GM12875 (cell line): ENCODE data around the gene TOP3B.
"Not testable (repeated sequence)": the region's sequence is repeated elsewhere in the genome, so short reads cannot be mapped to it uniquely, and the experiment has no call there.

Experiments used
- H3K4me3 ChIP-seq: one replicate; pipeline ENCODE4 v1.5.1; 2011; ENCODE audit warnings: low read depth, low read length, control low read depth
- TF ChIP-seq, protein P1 (sequence below): IDR thresholded peaks from 2 replicates; pipeline ENCODE4 v1.5.1; 2011; ENCODE audit warnings: low read depth, mild to moderate bottlenecking, control low read depth, inconsistent platforms, low read length, moderate library complexity, borderline replicate concordance; ENCODE audit not compliant: insufficient read depth

The TOP3B gene

DNA sequence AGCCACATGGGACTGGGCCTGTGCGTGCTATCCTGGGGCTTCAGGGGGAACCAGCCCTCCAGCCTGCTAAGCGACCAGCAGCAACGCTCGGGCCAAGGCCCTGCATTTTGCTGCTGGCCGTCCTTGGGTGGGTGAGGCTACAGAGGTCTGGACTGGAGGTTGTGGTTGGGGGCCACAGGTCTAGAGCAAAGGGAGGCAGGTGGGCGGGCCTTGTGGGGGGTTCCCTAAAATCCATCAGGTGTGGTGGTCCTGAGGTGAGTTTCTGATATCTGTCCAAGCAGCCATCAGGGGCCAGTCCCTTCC lies 64.7 kb downstream of the TOP3B start:
- TF ChIP-seq, protein P1, sequence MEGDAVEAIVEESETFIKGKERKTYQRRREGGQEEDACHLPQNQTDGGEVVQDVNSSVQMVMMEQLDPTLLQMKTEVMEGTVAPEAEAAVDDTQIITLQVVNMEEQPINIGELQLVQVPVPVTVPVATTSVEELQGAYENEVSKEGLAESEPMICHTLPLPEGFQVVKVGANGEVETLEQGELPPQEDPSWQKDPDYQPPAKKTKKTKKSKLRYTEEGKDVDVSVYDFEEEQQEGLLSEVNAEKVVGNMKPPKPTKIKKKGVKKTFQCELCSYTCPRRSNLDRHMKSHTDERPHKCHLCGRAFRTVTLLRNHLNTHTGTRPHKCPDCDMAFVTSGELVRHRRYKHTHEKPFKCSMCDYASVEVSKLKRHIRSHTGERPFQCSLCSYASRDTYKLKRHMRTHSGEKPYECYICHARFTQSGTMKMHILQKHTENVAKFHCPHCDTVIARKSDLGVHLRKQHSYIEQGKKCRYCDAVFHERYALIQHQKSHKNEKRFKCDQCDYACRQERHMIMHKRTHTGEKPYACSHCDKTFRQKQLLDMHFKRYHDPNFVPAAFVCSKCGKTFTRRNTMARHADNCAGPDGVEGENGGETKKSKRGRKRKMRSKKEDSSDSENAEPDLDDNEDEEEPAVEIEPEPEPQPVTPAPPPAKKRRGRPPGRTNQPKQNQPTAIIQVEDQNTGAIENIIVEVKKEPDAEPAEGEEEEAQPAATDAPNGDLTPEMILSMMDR = no peak

DNA sequence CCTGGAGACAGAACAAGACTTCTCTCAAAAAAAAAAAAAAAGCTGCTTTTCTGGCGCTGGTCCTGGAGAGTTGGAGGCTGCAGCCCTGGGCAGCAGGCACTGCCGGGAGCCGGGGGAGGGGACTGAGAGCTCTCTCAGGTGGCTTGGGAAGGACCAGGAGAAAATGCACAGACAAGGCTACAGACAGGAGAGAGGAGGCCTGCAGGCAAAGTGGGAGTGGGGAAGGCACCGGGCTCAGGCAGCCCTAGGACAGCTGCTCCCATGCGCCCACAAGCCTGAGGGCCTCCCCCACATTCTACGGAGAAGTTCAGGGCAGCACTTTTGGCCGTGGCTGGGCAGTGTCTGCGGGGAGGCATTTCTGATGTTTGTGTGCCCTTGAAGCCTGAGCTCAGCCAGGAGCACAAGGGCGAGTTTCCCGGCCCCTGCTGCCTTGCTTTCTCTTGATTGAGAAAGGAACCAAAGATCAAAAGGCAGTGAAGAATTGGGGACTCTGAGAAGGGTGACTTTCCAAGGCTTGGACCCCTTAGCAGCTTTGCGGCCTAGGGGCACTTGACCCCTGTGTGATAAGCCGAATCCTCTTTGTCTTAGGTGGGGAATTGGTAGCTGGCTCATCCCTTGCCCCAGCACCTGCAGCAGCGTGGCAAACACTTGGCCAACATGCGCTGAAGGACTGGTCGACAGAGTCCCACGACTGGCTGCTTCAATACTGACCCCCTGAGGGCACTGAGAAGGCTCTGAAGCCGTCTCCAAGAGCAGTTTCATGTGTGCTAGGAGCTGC lies 65.2 kb downstream of the TOP3B start:
- no peak overlapping the region for H3K4me3 ChIP-seq
- TF ChIP-seq, protein P1 = no peak

More for the DNA sequence above, 64.7 kb downstream of the TOP3B start:
- no peak overlapping the region for H3K4me3 ChIP-seq

DNA sequence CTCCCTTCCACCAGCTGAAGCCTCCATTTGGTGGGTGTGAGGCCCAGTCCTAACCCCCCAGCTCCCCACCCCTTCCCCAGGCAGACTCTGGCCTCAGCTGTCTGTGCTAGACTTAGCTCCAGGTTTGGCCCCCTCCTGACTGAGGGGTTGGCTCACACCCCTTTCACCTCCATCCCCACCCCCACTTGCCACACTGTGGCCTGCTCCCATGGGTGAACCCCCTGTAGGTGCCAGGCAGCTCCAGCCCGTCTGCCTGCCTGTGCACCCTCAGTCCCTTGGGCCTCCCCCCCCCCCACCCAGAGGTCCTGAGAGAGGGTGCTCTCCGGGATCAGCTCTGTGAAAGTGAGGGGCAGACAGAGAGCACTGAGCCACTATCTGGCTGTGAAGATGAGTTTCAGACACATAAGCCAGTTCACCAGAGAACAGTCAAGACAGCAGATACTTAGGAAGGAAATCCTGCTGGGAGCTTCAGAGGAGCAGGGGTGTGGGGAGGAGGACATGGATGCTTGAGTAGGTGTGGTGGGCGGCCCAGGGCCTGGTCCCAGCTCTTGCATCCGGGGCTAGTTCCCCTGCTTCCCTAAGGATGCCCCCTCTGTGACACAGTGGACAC lies 66.2 kb downstream of the TOP3B start:
- TF ChIP-seq, protein P1 = no peak
- no peak overlapping the region for H3K4me3 ChIP-seq

DNA sequence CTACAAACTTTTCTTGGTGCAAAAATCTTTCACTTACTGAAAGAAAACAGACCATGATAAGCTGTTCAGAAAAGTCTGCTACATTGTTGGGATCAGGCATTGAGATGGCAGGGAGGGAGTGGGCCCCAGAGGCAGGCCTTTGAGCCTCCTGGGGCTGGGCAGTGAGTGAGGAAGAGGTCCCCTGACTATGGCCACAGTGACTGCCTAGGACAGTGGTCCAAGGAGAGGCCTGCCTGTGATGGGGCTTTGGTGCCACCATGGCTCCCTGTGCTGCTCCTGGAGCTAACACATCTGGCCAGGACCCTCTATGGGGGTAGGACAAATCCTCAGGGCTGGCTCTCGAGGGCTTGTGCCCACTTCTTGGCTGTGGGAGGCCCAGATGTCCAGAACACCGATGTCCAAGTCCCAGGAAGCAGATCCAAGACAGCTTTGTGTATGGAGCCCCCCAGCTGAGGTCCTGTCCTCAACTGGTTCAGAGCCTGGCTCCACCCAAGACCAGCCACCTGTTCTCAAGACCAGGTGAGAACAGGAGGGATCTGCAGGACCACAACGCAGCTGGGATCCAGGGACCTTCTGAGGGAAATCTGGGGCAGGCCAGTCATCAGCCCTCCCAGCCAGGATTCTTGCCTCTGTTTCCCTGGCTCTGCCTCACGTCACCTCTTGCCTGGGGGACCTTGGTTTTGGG lies 66.8 kb downstream of the TOP3B start:
- TF ChIP-seq, protein P1 = no peak
- H3K4me3 ChIP-seq = no peak overlapping the region

DNA sequence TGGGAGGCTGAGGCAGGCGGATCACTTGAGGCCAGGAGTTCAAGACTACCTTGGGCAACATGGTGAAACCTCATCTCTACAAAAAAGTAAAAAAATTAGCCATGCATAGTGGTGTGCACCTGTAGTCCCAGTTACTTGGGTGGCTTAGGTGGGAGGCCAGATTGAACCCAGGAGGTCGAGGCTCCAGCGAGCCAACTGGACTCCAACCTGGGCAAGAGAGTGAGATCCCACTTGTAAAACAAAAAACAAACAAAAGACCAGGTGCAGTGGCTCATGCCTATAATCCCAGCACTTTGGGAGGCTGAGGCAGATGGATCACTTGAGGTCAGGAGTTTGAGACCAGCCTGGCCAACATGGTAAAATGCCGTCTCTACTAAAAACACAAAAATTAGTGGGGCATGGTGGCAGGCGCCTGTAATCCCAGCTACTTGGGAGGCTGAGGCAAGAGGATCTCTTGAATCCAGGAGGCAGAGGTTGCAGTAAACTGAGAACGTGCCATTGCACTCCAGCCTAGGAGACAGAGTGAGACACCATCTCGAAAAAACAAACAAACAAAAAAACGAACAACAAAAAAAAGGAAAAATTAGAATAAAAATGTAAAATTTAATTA lies 68.4 kb downstream of the TOP3B start:
- H3K4me3 ChIP-seq = not testable (repeated sequence)

DNA sequence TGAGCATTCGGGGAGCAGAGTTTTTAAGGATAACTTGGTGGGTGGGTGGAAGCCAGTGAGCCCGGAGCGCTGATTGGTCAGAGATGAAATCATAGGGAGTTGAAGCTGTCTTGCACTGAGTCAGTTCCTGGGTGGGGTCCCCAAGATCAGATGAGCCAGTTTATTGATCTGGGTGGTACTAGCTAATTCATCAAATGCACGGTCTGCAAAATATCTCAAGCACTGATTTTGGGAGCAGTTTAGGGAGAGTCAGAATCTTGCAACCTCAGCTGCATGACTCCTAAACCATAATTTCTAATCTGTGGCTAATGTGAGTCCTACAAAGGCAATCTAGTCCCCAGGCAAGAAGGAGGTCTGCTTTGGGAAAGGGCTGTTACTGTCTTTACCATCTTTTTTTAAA lies 72.2 kb downstream of the TOP3B start:
- not testable (repeated sequence) for H3K4me3 ChIP-seq

DNA sequence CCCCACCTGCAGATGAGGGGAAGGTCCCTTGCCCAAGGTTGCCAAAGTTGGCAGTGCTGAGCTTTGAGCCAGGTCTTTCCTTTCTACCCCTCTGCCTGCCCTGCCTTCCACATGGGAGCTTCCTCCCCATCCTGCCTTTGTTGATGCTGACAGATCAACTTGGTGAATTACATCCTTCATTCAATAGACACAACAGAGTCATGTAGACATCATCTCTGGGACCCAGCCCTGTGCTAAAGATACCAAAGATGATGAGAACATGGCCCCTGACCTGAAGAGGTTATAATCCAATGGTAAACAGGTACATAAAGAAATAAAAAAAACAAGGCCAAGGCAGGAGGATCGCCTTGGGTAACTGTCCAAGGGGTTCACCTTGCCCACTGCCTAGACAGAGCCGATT lies 72.7 kb downstream of the TOP3B start:
- TF ChIP-seq, protein P1 = no peak
- no peak overlapping the region for H3K4me3 ChIP-seq
